Measurements from ENCODE around the gene ZNF253. TPM values are rescaled to one million over a fixed set of nuclear protein-coding genes. Genes with fewer than 3 reads are reported as not detected.
A peak's percentile ranks its signal among the peaks of the same experiment; 100 is the strongest.
"Not testable (repeated sequence)": the region's sequence is repeated elsewhere in the genome, so short reads cannot be mapped to it uniquely, and the experiment has no call there.

ZNF253 gene
- total RNA-seq, 1 experiment from 2014 or later, result 13.7 TPM

DNA sequence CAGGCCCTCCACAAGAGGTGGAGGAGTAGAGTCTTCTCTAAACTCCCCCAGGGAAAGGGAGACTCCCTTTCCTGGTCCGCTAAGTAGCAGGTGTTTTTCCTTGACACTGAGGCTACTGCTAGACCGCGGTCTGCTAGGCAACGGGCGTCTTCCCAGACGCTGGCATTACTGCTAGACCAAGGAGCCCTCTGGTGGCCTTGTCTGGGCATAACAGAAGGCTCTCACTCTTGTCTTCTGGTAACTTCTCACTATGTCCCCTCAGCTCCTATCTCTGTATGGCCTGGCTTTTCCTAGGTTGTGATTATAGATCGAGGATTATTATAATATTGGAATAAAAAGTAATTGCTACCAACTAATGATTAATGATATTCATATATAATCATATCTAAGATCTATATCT, 64.7 kb downstream of the ZNF253 start:
- Histone ChIP-seq H3K9me3 (ENCODE audit: low read depth, low read length, poor library complexity, severe bottlenecking) (peaks cover 53% of the 10 kb centered on the region), H3K36me3 (ENCODE audit: insufficient read depth, low read length, poor library complexity, severe bottlenecking) (peaks cover 16% of the 10 kb centered on the region)
- DNase-seq (ENCODE audit: low spot score), result peak; percentile 4
- CTCF ChIA-PET; intact Hi-C loops (cut with micrococcal nuclease; ENCODE audit: unreplicated experiment); POLR2A ChIA-PET (ENCODE audit: low non-redundant PET); H3K27ac ChIP-seq (ENCODE audit: low read depth, low read length, poor library complexity, severe bottlenecking); H3K4me3 ChIP-seq (ENCODE audit: low read depth, low read length, poor library complexity, severe bottlenecking); H3K27me3 ChIP-seq (replicated peaks; ENCODE audit: insufficient read depth, low read depth, low read length, poor library complexity); H3K4me1 ChIP-seq (ENCODE audit: insufficient read depth, low read length, poor library complexity, severe bottlenecking); BruUV-seq (replicated peaks): not testable (repeated sequence)
- 0 out of 2 replicates have a peak, but pooled peaks have one; percentile 26 for TF ChIP-seq CTCF (conservative IDR thresholded peaks at IDR 0.05; ENCODE audit: low read depth, low read length)

- CTCF ChIA-PET; H3K4me1 ChIP-seq (ENCODE audit: insufficient read depth, low read length, poor library complexity, severe bottlenecking); BruUV-seq (replicated peaks); H3K27ac ChIP-seq (ENCODE audit: low read depth, low read length, poor library complexity, severe bottlenecking); POLR2A ChIA-PET (ENCODE audit: low non-redundant PET); intact Hi-C loops (cut with micrococcal nuclease; ENCODE audit: unreplicated experiment); H3K36me3 ChIP-seq (ENCODE audit: insufficient read depth, low read length, poor library complexity, severe bottlenecking); DNase-seq (ENCODE audit: low spot score); H3K4me3 ChIP-seq (ENCODE audit: low read depth, low read length, poor library complexity, severe bottlenecking); H3K27me3 ChIP-seq (replicated peaks; ENCODE audit: insufficient read depth, low read depth, low read length, poor library complexity): not testable (repeated sequence)
- H3K9me3 ChIP-seq (ENCODE audit: low read depth, low read length, poor library complexity, severe bottlenecking), result peaks cover 57% of the 10 kb centered on the region
These were observed 68.0 kb downstream of the ZNF253 start for GRCh38 chr19:19933432-19934314.

DNA sequence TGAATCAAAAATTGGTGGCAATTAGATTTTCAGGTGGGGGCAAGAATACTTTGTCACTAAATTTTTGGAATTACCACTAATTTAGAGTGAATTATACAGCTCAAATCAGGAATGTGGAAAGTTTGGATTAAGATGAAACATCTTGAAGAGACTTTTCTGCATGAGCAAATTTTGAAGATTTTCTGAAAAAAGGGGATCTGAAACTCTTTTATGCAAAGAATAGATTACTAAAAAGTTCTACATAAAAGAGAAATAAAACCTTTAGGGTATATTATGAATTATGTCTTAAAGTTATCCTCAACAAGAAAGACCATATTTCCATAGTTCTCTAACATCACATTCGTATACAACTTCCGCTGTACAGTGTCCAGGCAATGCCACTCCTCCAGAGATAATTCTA, 71.7 kb downstream of the ZNF253 start:
- H3K4me3 ChIP-seq (ENCODE audit: low read depth, low read length, poor library complexity, severe bottlenecking), result no peak overlapping the region
- H3K4me1 ChIP-seq (ENCODE audit: insufficient read depth, low read length, poor library complexity, severe bottlenecking), result no peaks in the 10 kb centered on the region
- peaks cover 55% of the 10 kb centered on the region for H3K9me3 ChIP-seq (ENCODE audit: low read depth, low read length, poor library complexity, severe bottlenecking)
- BruUV-seq (replicated peaks), result no TSS peak
- H3K36me3 ChIP-seq (ENCODE audit: insufficient read depth, low read length, poor library complexity, severe bottlenecking), result peaks cover 8% of the 10 kb centered on the region
- DNase-seq (ENCODE audit: low spot score), result no peak
- intact Hi-C loops (cut with micrococcal nuclease; ENCODE audit: unreplicated experiment), result no loop called here
- ChIA-PET POLR2A (ENCODE audit: low non-redundant PET) (no interaction called here), CTCF (no interaction called here)
- no peaks in the 10 kb centered on the region for H3K27me3 ChIP-seq (replicated peaks; ENCODE audit: insufficient read depth, low read depth, low read length, poor library complexity)
- H3K27ac ChIP-seq (ENCODE audit: low read depth, low read length, poor library complexity, severe bottlenecking), result no peak overlapping the region
- TF ChIP-seq EZH2 (IDR thresholded peaks at IDR 0.05; ENCODE audit: borderline replicate concordance, low read depth, low read length, poor library complexity, severe bottlenecking), result no peak
- no peak for TF ChIP-seq CTCF (conservative IDR thresholded peaks at IDR 0.05; ENCODE audit: low read depth, low read length)

- CTCF ChIA-PET, result no interaction called here
- peaks cover 2% of the 10 kb centered on the region for H3K36me3 ChIP-seq (ENCODE audit: insufficient read depth, low read length, poor library complexity, severe bottlenecking)
- no peak for DNase-seq (ENCODE audit: low spot score)
- TF ChIP-seq CTCF (conservative IDR thresholded peaks at IDR 0.05; ENCODE audit: low read depth, low read length) (no peak), EZH2 (IDR thresholded peaks at IDR 0.05; ENCODE audit: borderline replicate concordance, low read depth, low read length, poor library complexity, severe bottlenecking) (no peak)
- intact Hi-C loops (cut with micrococcal nuclease; ENCODE audit: unreplicated experiment), result no loop called here
- no peaks in the 10 kb centered on the region for H3K4me1 ChIP-seq (ENCODE audit: insufficient read depth, low read length, poor library complexity, severe bottlenecking)
- no peaks in the 10 kb centered on the region for H3K27me3 ChIP-seq (replicated peaks; ENCODE audit: insufficient read depth, low read depth, low read length, poor library complexity)
- H3K9me3 ChIP-seq (ENCODE audit: low read depth, low read length, poor library complexity, severe bottlenecking), result peaks cover 44% of the 10 kb centered on the region
- no peak overlapping the region for H3K27ac ChIP-seq (ENCODE audit: low read depth, low read length, poor library complexity, severe bottlenecking)
- no TSS peak for BruUV-seq (replicated peaks)
- no peak overlapping the region for H3K4me3 ChIP-seq (ENCODE audit: low read depth, low read length, poor library complexity, severe bottlenecking)
- POLR2A ChIA-PET (ENCODE audit: low non-redundant PET), result no interaction called here
These were observed 72.8 kb downstream of the ZNF253 start for GRCh38 chr19:19938449-19938848.

All from A673 (cell line).